ENCODE results near the gene OR7D4. TPM values are rescaled to one million over a fixed set of nuclear protein-coding genes. Genes with fewer than 3 reads are reported as not detected.

OR7D4 gene
- total RNA-seq, 2 experiments from 2014 or later: not detected

Other genes starting within 250 kb of the OR7D4 start
- gene MUC16, start 209.2 kb downstream of the OR7D4 start, total RNA-seq: not detected
- gene OR1M1, start 132.5 kb downstream of the OR7D4 start, total RNA-seq: not detected
- gene OR7G2, start 112.1 kb downstream of the OR7D4 start, total RNA-seq: not detected
- not detected for gene OR7G1, start 103.8 kb downstream of the OR7D4 start, total RNA-seq
- gene OR7G3, start 92.6 kb downstream of the OR7D4 start, total RNA-seq: not detected
- gene ZNF317, start 79.2 kb downstream of the OR7D4 start, total RNA-seq: 10 to 100 TPM; 53.4 to 58.2 TPM
- not detected for gene OR7D2, start 40.6 kb downstream of the OR7D4 start, total RNA-seq
- gene OR7E24, start 31.3 kb upstream of the OR7D4 start, total RNA-seq: not detected
- 1 to 10 TPM; 4.6 to 5.1 TPM for gene ZNF699, start 90.2 kb upstream of the OR7D4 start, total RNA-seq
- gene ZNF559, start 104.6 kb upstream of the OR7D4 start, total RNA-seq: 10 to 100 TPM; 13.0 to 14.9 TPM
- gene ZNF177, start 143.4 kb upstream of the OR7D4 start, total RNA-seq: 1 to 10 TPM in 1 of 2 experiments, under 1 TPM in 1; 0.74 to 1.0 TPM
- 10 to 100 TPM; 30.9 to 31.3 TPM for gene ZNF266, start 216.0 kb upstream of the OR7D4 start, total RNA-seq

Measured in activated naive CD8-positive, alpha-beta T cell treated with anti-CD3 and anti-CD28 coated beads for 36 hours (primary cell).